PC-3 (cell line): ENCODE results near the gene PHAX.

Source experiments
- EZH2 ChIP-seq: fragments of 300-600 bp; sonication (generic); IDR thresholded peaks from one replicate; pipeline ENCODE4 v1.6.1; 2017; ENCODE audit warnings: antibody characterized with exemption, mild to moderate bottlenecking, low read length; ENCODE audit not compliant: unreplicated experiment
- EZH2phosphoT487 ChIP-seq: fragments of 300-600 bp; sonication (generic); IDR thresholded peaks from 2 replicates; pipeline ENCODE4 v1.6.1; 2018; ENCODE audit warnings: mild to moderate bottlenecking, antibody characterized with exemption, low read length, borderline replicate concordance
- TF ChIP-seq, protein P1 (sequence below): fragments of 300-600 bp; sonication (generic); conservative IDR thresholded peaks from 2 replicates; pipeline ENCODE4 v1.5.1; 2017; ENCODE audit warnings: antibody characterized with exemption, low read depth, mild to moderate bottlenecking, low read length

DNA sequence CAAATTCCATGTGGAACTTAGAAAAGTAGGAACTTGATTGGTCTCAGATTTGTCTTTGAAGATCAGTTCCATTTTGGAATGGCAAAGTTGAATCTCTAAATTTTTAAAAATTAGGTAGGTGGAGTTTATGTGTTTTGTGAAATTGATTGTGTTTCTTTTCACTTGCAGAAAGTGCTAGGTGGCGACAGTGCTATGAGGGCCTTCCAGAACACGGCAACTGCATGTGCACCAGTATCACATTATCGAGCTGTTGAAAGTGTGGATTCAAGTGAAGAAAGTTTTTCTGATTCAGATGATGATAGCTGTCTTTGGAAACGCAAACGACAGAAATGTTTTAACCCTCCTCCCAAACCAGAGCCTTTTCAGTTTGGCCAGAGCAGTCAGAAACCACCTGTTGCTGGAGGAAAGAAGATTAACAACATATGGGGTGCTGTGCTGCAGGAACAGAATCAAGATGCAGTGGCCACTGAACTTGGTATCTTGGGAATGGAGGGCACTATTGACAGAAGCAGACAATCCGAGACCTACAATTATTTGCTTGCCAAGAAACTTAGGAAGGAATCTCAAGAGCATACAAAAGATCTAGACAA lies 2.8 kb downstream of the PHAX start:
- no peak for TF ChIP-seq EZH2
- TF ChIP-seq, protein P1, sequence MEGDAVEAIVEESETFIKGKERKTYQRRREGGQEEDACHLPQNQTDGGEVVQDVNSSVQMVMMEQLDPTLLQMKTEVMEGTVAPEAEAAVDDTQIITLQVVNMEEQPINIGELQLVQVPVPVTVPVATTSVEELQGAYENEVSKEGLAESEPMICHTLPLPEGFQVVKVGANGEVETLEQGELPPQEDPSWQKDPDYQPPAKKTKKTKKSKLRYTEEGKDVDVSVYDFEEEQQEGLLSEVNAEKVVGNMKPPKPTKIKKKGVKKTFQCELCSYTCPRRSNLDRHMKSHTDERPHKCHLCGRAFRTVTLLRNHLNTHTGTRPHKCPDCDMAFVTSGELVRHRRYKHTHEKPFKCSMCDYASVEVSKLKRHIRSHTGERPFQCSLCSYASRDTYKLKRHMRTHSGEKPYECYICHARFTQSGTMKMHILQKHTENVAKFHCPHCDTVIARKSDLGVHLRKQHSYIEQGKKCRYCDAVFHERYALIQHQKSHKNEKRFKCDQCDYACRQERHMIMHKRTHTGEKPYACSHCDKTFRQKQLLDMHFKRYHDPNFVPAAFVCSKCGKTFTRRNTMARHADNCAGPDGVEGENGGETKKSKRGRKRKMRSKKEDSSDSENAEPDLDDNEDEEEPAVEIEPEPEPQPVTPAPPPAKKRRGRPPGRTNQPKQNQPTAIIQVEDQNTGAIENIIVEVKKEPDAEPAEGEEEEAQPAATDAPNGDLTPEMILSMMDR: no peak
- TF ChIP-seq EZH2phosphoT487: no peak
